HEK293T (cell line): ENCODE results near the gene CCDC88C.

ENCODE experiments used
- ARNT ChIP-seq: fragments of 450-650 bp; IDR thresholded peaks from 2 replicates; pipeline ENCODE4 v1.6.1; 2017; ENCODE audit warnings: mild to moderate bottlenecking
- BHLHE40 ChIP-seq: fragments of 450-650 bp; IDR thresholded peaks from 2 replicates; pipeline ENCODE4 v1.6.1; 2016; ENCODE audit warnings: mild to moderate bottlenecking, moderate library complexity, borderline replicate concordance
- FOXK2 ChIP-seq: fragments of 450-650 bp; IDR thresholded peaks from 2 replicates; pipeline ENCODE4 v1.6.1; 2016; ENCODE audit warnings: mild to moderate bottlenecking
- FOXM1 ChIP-seq: fragments of 450-650 bp; IDR thresholded peaks from 2 replicates; pipeline ENCODE4 v1.6.1; 2017; ENCODE audit warnings: mild to moderate bottlenecking, borderline replicate concordance
- L3MBTL2 ChIP-seq: fragments of 450-650 bp; conservative IDR thresholded peaks from 2 replicates; pipeline ENCODE4 v1.6.1; 2016; ENCODE audit warnings: mild to moderate bottlenecking
- SP1 ChIP-seq: fragments of 450-650 bp; IDR thresholded peaks from 2 replicates; pipeline ENCODE4 v1.6.1; 2017
- SUZ12 ChIP-seq: fragments of 450-650 bp; IDR thresholded peaks from 2 replicates; pipeline ENCODE4 v1.6.1; 2016; ENCODE audit warnings: mild to moderate bottlenecking
- TARDBP ChIP-seq: fragments of 450-650 bp; IDR thresholded peaks from 2 replicates; pipeline ENCODE4 v1.6.1; 2016

- no peak for TF ChIP-seq FOXK2
- TF ChIP-seq SUZ12: no peak
- TF ChIP-seq TARDBP: no peak
- no peak for TF ChIP-seq ARNT
- no peak for TF ChIP-seq SP1
- no peak for TF ChIP-seq L3MBTL2
- TF ChIP-seq BHLHE40: no peak
- no peak for TF ChIP-seq FOXM1
Measured at GRCh38 chr14:91300283-91300895, 117.2 kb downstream of the CCDC88C start.
